Stomach (tissue), 4 donors: ENCODE measurements around the gene SEC62.

Source experiments
- EP300 ChIP-seq: sonication (generic); formaldehyde crosslinking; IDR thresholded peaks from one replicate; pipeline ENCODE4 v1.6.1; 2017; ENCODE audit warnings: antibody characterized with exemption
- POLR2A ChIP-seq, 4 donors: fragments of 450-650 bp; IDR thresholded peaks; one replicate each; pipeline ENCODE4 v1.6.1; 2016; ENCODE audit warnings: antibody characterized with exemption in 4 of 4, control low read depth in 2 of 4, mild to moderate bottlenecking in 1 of 4, moderate library complexity in 1 of 4
- POLR2AphosphoS5 ChIP-seq, 3 donors: sonication (generic); formaldehyde crosslinking; IDR thresholded peaks; one replicate each; pipeline ENCODE4 v1.6.1; 2016; ENCODE audit warnings: antibody characterized with exemption in 3 of 3
- TF ChIP-seq, protein P1 (sequence below), 7 experiments: fragments of 450-650 bp in 4 of 7; fragments of 200-600 bp in 3 of 7; sonication (generic) in 3 of 7; IDR thresholded peaks; one replicate each; pipeline ENCODE4 v1.5.1; 2016 to 2019; ENCODE audit warnings: antibody characterized with exemption in 7 of 7, control low read depth in 2 of 7, mild to moderate bottlenecking in 1 of 7

DNA sequence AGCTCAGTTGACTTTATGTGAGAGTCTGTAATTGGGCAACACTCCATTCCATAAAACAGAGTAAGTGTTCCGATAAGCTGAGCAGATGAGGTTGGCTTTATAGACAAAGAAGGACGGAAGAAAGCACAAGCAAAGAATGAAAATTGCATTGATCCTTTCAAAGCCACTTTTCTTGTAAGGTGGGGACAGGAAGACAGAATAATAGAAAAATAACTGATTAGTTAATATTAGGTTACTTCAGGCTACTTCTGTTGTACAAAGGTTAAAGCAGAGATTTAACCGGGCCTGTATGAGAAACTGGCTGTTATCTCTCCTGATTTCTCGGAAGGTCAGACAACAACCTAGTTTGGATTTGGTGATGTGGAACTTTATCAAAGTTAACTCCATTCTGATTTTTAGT lies 55.7 kb downstream of the SEC62 start:
- TF ChIP-seq POLR2A (IDR thresholded peaks at IDR 0.05) (no peak), EP300 (no peak), POLR2AphosphoS5 (IDR thresholded peaks at IDR 0.05) (no peak)
- TF ChIP-seq, protein P1, sequence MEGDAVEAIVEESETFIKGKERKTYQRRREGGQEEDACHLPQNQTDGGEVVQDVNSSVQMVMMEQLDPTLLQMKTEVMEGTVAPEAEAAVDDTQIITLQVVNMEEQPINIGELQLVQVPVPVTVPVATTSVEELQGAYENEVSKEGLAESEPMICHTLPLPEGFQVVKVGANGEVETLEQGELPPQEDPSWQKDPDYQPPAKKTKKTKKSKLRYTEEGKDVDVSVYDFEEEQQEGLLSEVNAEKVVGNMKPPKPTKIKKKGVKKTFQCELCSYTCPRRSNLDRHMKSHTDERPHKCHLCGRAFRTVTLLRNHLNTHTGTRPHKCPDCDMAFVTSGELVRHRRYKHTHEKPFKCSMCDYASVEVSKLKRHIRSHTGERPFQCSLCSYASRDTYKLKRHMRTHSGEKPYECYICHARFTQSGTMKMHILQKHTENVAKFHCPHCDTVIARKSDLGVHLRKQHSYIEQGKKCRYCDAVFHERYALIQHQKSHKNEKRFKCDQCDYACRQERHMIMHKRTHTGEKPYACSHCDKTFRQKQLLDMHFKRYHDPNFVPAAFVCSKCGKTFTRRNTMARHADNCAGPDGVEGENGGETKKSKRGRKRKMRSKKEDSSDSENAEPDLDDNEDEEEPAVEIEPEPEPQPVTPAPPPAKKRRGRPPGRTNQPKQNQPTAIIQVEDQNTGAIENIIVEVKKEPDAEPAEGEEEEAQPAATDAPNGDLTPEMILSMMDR (IDR thresholded peaks at IDR 0.05): no peak
